NCI-H2196 treated with DMSO at 0.1 percent for 48 hours (cell line): ENCODE results near the gene RB1.
"Not testable (repeated sequence)": the region's sequence is repeated elsewhere in the genome, so short reads cannot be mapped to it uniquely, and the experiment has no call there.

ENCODE experiments used
- DNase-seq: peaks from one replicate; lab custom pipeline; 2025; ENCODE audit not compliant: unreplicated experiment; lab: John Stamatoyannopoulos, UW

RB1 gene

DNA sequence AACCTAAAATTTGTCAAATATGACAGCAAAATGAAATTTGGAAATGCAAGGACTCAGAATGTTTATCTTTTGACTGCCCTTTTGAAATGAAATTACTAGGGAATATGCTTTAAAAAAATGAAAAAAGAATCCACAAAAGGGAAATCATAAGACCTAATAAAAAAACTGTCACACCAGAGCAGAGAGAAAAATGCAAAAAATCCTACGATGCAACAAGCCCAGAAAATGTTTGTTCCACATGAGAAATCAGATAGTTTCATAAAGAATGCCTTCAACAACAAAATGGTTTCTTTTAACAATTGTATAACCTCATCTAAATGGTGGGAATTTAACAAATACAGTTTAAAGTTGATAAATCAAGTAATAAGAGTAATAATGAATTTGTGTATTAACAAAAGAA lies 101.4 kb downstream of the RB1 start:
- DNase-seq = no peak

GRCh38 chr13:48405875-48406274 lies 102.3 kb downstream of the RB1 start:
- DNase-seq = no peak

GRCh38 chr13:48410199-48410598 lies 106.6 kb downstream of the RB1 start:
- no peak for DNase-seq

DNA sequence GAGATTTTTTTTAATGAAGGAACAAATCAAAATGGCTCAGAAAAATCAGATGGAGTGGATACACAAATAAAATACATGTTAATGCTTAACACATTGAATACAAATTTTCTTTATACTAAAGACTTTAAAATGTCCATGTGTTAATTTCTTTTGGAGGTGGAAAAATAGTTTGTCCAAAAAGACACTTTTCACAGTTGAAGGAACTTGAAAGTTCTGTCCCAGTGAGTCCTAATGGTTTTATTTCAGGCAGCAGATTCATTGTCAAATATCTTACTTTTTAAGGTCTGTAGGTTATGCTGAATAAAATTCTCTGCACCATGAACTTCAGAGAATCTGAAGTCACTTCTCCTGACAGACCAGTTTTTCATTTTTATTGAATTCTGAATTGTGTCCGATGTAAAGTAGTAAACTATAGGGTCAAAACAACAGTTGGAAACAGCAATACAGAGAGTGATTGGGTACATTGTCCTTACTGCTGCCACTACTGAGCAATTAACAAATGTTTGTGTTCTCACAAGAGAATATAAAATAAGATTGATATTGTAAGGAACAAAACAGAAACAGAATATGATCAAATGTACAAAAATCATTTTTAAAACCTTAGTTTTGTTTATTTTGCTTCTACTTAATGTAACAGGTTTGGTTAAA lies 107.7 kb downstream of the RB1 start:
- DNase-seq = no peak

DNA sequence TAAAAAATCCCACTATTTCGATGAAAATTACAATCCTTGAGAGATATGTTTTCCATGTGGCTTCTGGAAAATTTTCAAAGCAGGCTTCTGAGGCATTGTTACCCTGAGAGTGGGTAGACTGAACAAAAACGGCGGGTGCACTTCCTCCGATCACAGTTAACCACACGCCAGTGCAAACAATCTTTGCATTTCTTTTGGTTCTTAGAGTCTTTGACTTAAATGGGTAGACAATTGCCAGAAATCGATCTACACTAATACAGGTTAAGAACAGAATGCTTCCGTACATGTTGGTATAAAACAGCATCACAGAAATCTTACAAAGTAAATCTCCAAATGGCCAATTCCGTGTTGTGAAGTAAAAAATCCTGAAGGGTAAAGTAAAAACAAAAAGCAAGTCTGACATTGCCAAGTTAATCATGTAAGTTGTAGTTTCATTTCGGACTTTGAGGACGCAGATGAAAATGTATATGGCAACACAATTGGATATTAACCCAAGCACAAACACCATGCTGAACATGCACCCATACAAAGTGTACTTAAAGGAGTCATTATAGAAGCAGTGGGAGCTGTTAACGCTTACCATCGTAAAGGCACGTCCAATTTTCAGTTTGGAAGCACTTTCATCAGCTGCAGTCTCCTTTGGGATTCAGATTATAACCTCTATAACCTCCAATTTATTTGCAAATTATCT lies 108.4 kb downstream of the RB1 start:
- DNase-seq = no peak

DNA sequence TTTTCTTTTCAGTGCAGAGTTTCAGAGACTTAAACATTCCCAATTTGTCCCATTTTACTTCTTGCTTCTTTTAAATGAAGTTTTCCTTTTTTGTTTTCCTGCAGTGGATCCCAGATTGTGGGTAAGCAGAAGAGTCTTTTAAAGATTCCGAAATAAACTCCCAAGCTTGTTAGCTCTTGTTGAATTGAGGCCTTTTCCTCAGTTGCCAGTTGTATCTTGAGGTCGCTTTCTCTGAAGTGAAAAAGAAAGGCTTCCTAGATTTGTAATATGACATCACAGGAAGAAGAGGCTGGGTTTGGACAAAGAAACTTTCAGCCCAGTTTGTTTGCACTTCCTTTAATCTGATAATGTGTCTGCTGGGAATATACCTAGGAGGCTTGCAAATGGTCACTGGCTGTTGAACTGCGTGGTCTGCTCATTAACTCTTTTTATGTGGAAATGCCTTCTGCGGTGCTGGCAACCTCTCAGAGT lies 109.4 kb downstream of the RB1 start, which contains the start of gene LPAR6:
LPAR6 (minus strand) TSS at position 233 of the 471 bp plus-strand sequence. CDS start 690 bp downstream, outside the sequence.
- no peak for DNase-seq

- DNase-seq = no peak
Measured at GRCh38 chr13:48414501-48414900, 111.0 kb downstream of the RB1 start.

DNA sequence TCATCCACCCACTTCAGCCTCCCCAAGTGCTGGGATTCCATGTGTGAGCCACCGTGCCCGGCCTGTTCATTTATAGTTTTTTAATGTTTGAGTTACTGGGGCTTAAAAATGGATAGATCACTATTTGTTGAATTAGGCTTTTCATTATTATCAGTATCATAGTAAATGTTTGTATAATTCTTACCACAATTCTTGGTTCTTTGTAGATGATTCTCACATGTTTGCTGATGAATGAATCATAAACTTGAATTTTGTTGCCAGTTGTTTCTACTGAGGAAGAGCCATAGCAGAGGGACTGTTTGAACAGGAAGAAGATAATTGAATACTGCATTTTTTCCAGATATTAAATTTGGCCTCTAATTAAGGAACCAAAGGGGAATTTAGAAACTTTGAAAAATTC lies 112.0 kb downstream of the RB1 start:
- no peak for DNase-seq

- not testable (repeated sequence) for DNase-seq
Measured at GRCh38 chr13:48422003-48422402, 118.5 kb downstream of the RB1 start.

GRCh38 chr13:48424212-48424611 lies 120.7 kb downstream of the RB1 start:
- DNase-seq = no peak

DNA sequence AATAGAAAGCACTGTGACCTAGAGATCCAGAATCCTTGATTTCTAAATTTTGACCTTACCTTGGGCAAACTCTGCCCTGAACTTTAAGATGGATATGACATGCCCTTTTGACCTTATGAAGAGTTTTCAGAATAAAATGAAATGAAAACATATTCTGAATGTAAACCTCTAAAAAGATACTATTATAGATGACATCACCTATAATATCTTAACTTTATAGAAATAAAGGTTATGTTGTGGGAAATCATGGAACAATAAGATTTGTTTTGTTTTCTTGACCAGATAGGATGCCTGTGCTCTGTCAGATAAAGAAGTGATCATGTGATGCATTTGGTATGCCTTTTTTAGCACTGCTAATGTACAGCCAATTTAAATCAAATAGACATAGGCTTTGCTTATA lies 122.5 kb downstream of the RB1 start:
- no peak for DNase-seq

DNA sequence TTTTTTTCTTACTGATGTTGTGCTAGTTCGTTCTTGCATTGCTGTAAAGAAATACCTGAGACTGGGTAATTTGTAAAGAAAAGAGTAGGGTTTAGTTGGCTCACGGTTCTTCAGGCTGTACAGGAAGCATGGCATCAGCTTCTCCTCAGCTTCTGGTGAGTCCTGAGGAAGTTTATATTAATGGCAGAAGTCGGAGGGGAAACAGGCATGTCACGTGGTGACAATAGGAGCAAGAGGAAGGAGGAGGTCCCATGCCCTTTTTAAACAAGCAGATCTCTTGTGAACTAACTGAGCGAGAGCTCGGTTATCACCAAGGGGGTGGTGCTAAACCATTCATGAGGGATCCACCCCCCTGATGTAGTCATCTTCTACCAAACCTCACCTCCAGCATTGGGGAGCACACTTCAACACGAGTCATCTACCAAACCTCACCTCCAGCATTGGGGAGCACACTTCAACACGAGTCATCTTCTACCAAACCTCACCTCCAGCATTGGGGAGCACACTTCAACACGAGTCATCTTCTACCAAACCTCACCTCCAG lies 123.3 kb downstream of the RB1 start:
- DNase-seq = not testable (repeated sequence)

- DNase-seq = no peak
Measured at GRCh38 chr13:48429036-48429435, 125.5 kb downstream of the RB1 start.

- DNase-seq = no peak
Measured at GRCh38 chr13:48429886-48430285, 126.3 kb downstream of the RB1 start.

DNA sequence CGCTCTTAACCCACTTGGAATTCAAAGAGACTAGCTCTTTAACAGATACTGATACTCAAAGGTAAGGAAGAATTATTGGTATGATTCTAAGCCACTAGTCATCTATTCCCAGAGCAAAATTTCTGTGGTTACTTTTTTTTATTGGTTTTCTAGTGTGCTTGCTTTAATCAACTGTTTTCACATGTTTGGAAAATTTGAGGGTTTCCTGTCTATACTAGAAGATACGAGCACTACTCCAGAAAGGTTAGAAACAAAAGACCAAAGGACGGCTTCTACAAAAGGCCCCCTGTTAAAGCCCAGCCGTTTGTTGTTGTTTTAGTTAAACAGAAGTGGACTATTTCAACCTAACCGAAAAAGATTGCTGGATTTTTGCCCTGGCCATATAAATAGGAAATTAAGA lies 127.9 kb downstream of the RB1 start:
- no peak for DNase-seq

DNA sequence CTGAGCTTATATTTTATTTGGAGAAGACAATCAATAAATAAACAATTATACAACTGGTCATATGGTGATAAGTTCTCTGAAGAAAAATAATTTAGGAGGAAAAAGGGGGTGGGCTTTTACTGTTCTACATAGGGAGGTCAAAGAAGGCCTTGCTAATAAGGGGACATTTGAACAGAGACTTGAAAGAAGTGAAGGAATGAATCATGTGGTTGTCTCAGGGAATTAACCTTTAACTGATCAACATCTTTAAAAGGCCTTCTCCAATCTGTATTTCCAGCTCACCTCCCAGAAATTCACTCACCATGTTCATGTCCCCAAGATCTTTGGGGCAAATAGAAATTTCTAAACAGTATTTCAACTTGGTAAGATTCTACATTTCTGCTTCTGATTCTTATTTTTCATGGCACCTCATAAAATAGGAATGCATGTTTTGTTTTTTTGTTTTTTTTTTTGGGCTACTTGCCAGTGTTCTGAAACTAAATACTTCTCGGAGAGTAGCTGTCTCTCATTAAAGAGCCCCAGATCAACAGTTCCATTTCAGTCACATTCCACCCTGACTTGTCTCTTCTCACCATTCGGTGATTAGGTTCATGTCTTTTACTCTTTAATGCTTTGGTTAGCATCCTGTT lies 128.6 kb downstream of the RB1 start:
- no peak for DNase-seq

- DNase-seq = no peak
Measured at GRCh38 chr13:48434200-48434599, 130.6 kb downstream of the RB1 start.

- DNase-seq = no peak
Measured at GRCh38 chr13:48436661-48437288, 133.2 kb downstream of the RB1 start.

- no peak for DNase-seq
Measured at GRCh38 chr13:48437371-48437770, 133.8 kb downstream of the RB1 start.

DNA sequence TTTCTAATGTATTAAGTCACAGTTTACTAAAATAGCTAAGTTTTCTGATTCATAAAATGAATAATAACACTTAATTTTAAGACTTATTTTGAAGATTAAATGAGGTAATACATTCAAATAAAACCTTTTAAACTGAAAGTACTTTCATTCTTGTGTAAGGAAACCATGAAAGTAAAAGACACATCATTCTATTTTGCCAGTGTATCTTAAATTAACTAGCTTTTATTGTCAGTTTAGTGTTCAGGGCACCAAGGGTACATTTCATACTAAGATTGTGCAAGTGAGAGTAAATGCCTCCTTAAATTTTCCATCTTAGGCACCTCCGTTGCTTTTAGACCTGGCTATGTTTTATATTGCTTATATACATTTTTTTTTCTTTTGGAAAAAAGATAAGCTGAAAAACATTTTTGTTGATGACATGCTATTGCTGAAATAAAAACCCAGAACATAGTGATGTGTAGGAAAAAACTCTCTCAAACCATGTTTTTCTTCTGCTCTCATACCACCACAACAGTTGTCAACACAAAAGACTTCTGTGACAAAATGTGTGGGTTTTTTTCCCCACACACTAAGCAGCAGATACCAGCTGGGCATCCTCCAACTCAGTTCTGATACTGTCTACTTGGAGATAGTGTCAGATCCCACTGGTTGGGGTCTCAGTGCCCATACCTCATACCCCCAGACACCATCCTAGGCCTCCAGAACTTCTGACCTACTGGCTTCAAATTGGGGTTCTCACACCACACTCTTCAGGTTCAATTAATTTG lies 140.1 kb downstream of the RB1 start:
- DNase-seq = no peak

- DNase-seq = no peak
Measured at GRCh38 chr13:48446464-48446863, 142.9 kb downstream of the RB1 start.
